DND-41 (cell line): Measurements from ENCODE around the gene PGLYRP3.
"Not testable (repeated sequence)": the region's sequence is repeated elsewhere in the genome, so short reads cannot be mapped to it uniquely, and the experiment has no call there.

Source experiments
- ATAC-seq: fragments of 200-7000 bp; cut with Tn5 transposase; 3 replicates; pipeline ENCODE4 v1.9.1; 2021; ENCODE audit warnings: low read depth; ENCODE audit not compliant: insufficient read depth
- DNase-seq: peaks from one replicate; pipeline ENCODE4 v3.0.0-alpha.2; 2020
- H2AFZ ChIP-seq: 2 replicates; pipeline ENCODE4 v1.6.0; 2012; ENCODE audit warnings: low read depth, low read length
- H3K27ac ChIP-seq: 2 replicates; pipeline ENCODE4 v1.5.1; 2012; ENCODE audit warnings: low read length, inconsistent platforms
- H3K27me3 ChIP-seq: fragments of 200-600 bp; sonication (generic); 2 replicates; pipeline ENCODE4 v1.6.0; 2012; ENCODE audit warnings: low read length, mild to moderate bottlenecking, inconsistent platforms; ENCODE audit not compliant: insufficient read depth, poor library complexity
- H3K36me3 ChIP-seq: 2 replicates; pipeline ENCODE4 v1.5.1; 2012; ENCODE audit warnings: low read length, inconsistent platforms; ENCODE audit not compliant: insufficient read depth
- H3K4me1 ChIP-seq: 2 replicates; pipeline ENCODE4 v1.5.1; 2012; ENCODE audit warnings: mild to moderate bottlenecking, low read length; ENCODE audit not compliant: insufficient read depth
- H3K4me2 ChIP-seq: 2 replicates; pipeline ENCODE4 v1.6.0; 2012; ENCODE audit warnings: mild to moderate bottlenecking, moderate library complexity, low read length, inconsistent platforms; ENCODE audit not compliant: insufficient read depth
- H3K4me3 ChIP-seq, 2 experiments: fragments of 200-600 bp in 1 of 2; shearing (Covaris generic) in 1 of 2; 2 replicates each; pipeline ENCODE4 v1.5.1; 2012 to 2016; ENCODE audit warnings: inconsistent platforms in 2 of 2, low read length in 2 of 2, mild to moderate bottlenecking in 2 of 2, low read depth in 1 of 2, moderate library complexity in 1 of 2
- H3K79me2 ChIP-seq: 2 replicates; pipeline ENCODE4 v1.6.0; 2012; ENCODE audit warnings: low read length, inconsistent platforms; ENCODE audit not compliant: insufficient read depth
- H3K9ac ChIP-seq: 2 replicates; pipeline ENCODE4 v1.6.0; 2012; ENCODE audit warnings: low read depth, mild to moderate bottlenecking, inconsistent platforms, low read length, moderate library complexity
- H3K9me3 ChIP-seq: 2 replicates; pipeline ENCODE4 v1.5.1; 2012; ENCODE audit warnings: low read length, moderate library complexity, mild to moderate bottlenecking, inconsistent platforms; ENCODE audit not compliant: insufficient read depth, severe bottlenecking
- H4K20me1 ChIP-seq: 2 replicates; pipeline ENCODE4 v1.6.0; 2012; ENCODE audit warnings: low read length; ENCODE audit not compliant: insufficient read depth
- EZH2 ChIP-seq: IDR thresholded peaks from 3 replicates; pipeline ENCODE4 v1.6.1; 2012; ENCODE audit warnings: borderline replicate concordance, low read depth, mild to moderate bottlenecking, moderate library complexity, low read length, inconsistent platforms; ENCODE audit not compliant: severe bottlenecking
- TF ChIP-seq, protein P1 (sequence below): IDR thresholded peaks from 2 replicates; pipeline ENCODE4 v1.5.1; 2012; ENCODE audit warnings: borderline replicate concordance, low read length, moderate library complexity, mild to moderate bottlenecking; ENCODE audit not compliant: poor library complexity, severe bottlenecking; ENCODE audit errors: extremely low read depth

PGLYRP3 gene

GRCh38 chr1:153349363-153350320 lies 36.9 kb upstream of the PGLYRP3 start:
- H3K27me3 ChIP-seq = peaks cover 21% of the 10 kb centered on the region
- no peaks in the 10 kb centered on the region for H3K36me3 ChIP-seq
- H3K9ac ChIP-seq = no peak overlapping the region
- H4K20me1 ChIP-seq = no peaks in the 10 kb centered on the region; the same call in 1 of the 2 replicates
- no peak overlapping the region for H2AFZ ChIP-seq
- H3K79me2 ChIP-seq = no peaks in the 10 kb centered on the region
- H3K4me1 ChIP-seq = no peaks in the 10 kb centered on the region
- H3K27ac ChIP-seq = no peak overlapping the region
- no peak for DNase-seq
- TF ChIP-seq, protein P1, sequence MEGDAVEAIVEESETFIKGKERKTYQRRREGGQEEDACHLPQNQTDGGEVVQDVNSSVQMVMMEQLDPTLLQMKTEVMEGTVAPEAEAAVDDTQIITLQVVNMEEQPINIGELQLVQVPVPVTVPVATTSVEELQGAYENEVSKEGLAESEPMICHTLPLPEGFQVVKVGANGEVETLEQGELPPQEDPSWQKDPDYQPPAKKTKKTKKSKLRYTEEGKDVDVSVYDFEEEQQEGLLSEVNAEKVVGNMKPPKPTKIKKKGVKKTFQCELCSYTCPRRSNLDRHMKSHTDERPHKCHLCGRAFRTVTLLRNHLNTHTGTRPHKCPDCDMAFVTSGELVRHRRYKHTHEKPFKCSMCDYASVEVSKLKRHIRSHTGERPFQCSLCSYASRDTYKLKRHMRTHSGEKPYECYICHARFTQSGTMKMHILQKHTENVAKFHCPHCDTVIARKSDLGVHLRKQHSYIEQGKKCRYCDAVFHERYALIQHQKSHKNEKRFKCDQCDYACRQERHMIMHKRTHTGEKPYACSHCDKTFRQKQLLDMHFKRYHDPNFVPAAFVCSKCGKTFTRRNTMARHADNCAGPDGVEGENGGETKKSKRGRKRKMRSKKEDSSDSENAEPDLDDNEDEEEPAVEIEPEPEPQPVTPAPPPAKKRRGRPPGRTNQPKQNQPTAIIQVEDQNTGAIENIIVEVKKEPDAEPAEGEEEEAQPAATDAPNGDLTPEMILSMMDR = no peak
- no peak for TF ChIP-seq EZH2
- H3K4me3 ChIP-seq = no peak overlapping the region
- ATAC-seq = no peak
- H3K9me3 ChIP-seq = no peaks in the 10 kb centered on the region
- H3K4me2 ChIP-seq = no peak overlapping the region

- H3K9me3 ChIP-seq = no peaks in the 10 kb centered on the region
- H3K9ac ChIP-seq = no peak within 1 kb of the TSS
- H3K4me2 ChIP-seq = no peak within 1 kb of the TSS
These were observed 36.0 kb upstream of the PGLYRP3 start, which contains the start of gene PGLYRP4 for GRCh38 chr1:153348511-153349362. Gene PGLYRP4 (minus strand): TSS chr1:153348841. CDS start chr1:153347932, 909 bp downstream.

GRCh38 chr1:153347856-153348255 lies 35.1 kb upstream of the PGLYRP3 start:
- Histone ChIP-seq H3K27ac (no peak overlapping the region), H3K27me3 (peaks cover 37% of the 10 kb centered on the region), H3K36me3 (no peaks in the 10 kb centered on the region), H3K4me3 (no peak overlapping the region), H3K9me3 (no peaks in the 10 kb centered on the region), H3K9ac (no peak overlapping the region), H4K20me1 (peaks cover 3% of the 10 kb centered on the region; the same call in 1 of the 2 replicates), H2AFZ (no peak overlapping the region), H3K4me2 (no peak overlapping the region), H3K79me2 (no peaks in the 10 kb centered on the region), H3K4me1 (no peaks in the 10 kb centered on the region)
- ATAC-seq (no peak), DNase-seq (no peak)
- no peak for TF ChIP-seq EZH2
- TF ChIP-seq, protein P1 = no peak

More at GRCh38 chr1:153348511-153349362, 36.0 kb upstream of the PGLYRP3 start, which contains the start of gene PGLYRP4:
- H3K27ac ChIP-seq = no peak within 1 kb of the TSS
- ATAC-seq = no peak
- H3K4me3 ChIP-seq = no peak within 1 kb of the TSS
- no peaks in the 10 kb centered on the region for H3K36me3 ChIP-seq
- H4K20me1 ChIP-seq = peaks cover 3% of the 10 kb centered on the region; the same call in 1 of the 2 replicates
- H3K79me2 ChIP-seq = no peaks in the 10 kb centered on the region
- no peaks in the 10 kb centered on the region for H3K4me1 ChIP-seq
- TF ChIP-seq, protein P1 = no peak
- no peak for TF ChIP-seq EZH2
- no peak within 1 kb of the TSS for H2AFZ ChIP-seq
- no peak for DNase-seq
- peaks cover 30% of the 10 kb centered on the region for H3K27me3 ChIP-seq

DNA sequence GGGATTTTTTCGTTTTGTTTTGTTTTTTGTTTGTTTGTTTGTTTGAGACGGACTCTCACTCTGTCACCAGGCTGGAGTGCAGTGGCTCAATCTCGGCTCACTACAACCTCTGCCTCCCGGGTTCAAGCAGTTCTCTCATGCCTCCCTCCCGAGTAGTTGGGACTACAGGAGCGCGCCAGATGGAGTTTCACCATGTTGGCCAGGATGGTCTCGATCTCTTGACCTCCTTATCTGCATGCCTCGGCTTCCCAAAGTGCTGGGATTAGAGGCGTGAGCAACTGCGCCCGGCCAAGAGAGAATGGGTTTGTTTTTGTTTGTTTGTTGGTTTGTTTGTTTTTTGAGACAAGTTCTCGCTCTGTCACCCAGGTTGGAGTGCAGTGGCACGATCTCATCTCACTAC lies 34.3 kb upstream of the PGLYRP3 start:
- not testable (repeated sequence) for H4K20me1 ChIP-seq, H2AFZ ChIP-seq, H3K4me1 ChIP-seq, H3K79me2 ChIP-seq, DNase-seq, H3K9me3 ChIP-seq, ATAC-seq, H3K4me2 ChIP-seq, H3K36me3 ChIP-seq, H3K9ac ChIP-seq, H3K27ac ChIP-seq, H3K4me3 ChIP-seq
- H3K27me3 ChIP-seq = peaks cover 37% of the 10 kb centered on the region
